Epithelial cell of prostate (primary cell): ENCODE measurements around the gene PCDH9.

Experiments used
- DNase-seq: peaks from one replicate; pipeline ENCODE4 v3.0.0-alpha.2; 2011; ENCODE audit warnings: low read depth, low spot score
- H3K27ac ChIP-seq: fragments of 450-650 bp; 2 replicates; pipeline ENCODE4 v1.5.1; 2017; ENCODE audit warnings: mild to moderate bottlenecking

The PCDH9 gene

GRCh38 chr13:67167420-67167819 is 62.7 kb downstream of the PCDH9 start:
- DNase-seq = no peak
- H3K27ac ChIP-seq = no peak overlapping the region

GRCh38 chr13:67161176-67161575 is 69.0 kb downstream of the PCDH9 start:
- no peak for DNase-seq
- no peak overlapping the region for H3K27ac ChIP-seq

GRCh38 chr13:67158903-67159302 is 71.2 kb downstream of the PCDH9 start:
- H3K27ac ChIP-seq = no peak overlapping the region
- no peak for DNase-seq

- no peak for DNase-seq
- H3K27ac ChIP-seq = no peak overlapping the region
Observed at GRCh38 chr13:67156723-67157060, 73.4 kb downstream of the PCDH9 start.

GRCh38 chr13:67155898-67156722 is 74.0 kb downstream of the PCDH9 start:
- no peak for DNase-seq
- no peak overlapping the region for H3K27ac ChIP-seq

GRCh38 chr13:67152085-67152484 is 78.1 kb downstream of the PCDH9 start:
- DNase-seq = no peak
- H3K27ac ChIP-seq = no peak overlapping the region

- no peak for DNase-seq
- no peak overlapping the region for H3K27ac ChIP-seq
Observed at GRCh38 chr13:67151652-67152051, 78.5 kb downstream of the PCDH9 start.

- H3K27ac ChIP-seq = no peak overlapping the region
- DNase-seq = peak; percentile 22
Observed at GRCh38 chr13:67150608-67151007, 79.5 kb downstream of the PCDH9 start.

- H3K27ac ChIP-seq = no peak overlapping the region
Observed at GRCh38 chr13:67148161-67148571, 82.0 kb downstream of the PCDH9 start.

GRCh38 chr13:67147342-67148133 is 82.6 kb downstream of the PCDH9 start:
- no peak overlapping the region for H3K27ac ChIP-seq
- DNase-seq = no peak

More at GRCh38 chr13:67148161-67148571, 82.0 kb downstream of the PCDH9 start:
- no peak for DNase-seq

- H3K27ac ChIP-seq = no peak overlapping the region
- DNase-seq = no peak
Observed at GRCh38 chr13:67146523-67147130, 83.5 kb downstream of the PCDH9 start.

- no peak overlapping the region for H3K27ac ChIP-seq
- DNase-seq = no peak
Observed at GRCh38 chr13:67145950-67146349, 84.2 kb downstream of the PCDH9 start.

GRCh38 chr13:67143544-67144115 is 86.5 kb downstream of the PCDH9 start:
- no peak for DNase-seq

GRCh38 chr13:67140006-67140405 is 90.1 kb downstream of the PCDH9 start:
- no peak for DNase-seq
- no peak overlapping the region for H3K27ac ChIP-seq

More at GRCh38 chr13:67143544-67144115, 86.5 kb downstream of the PCDH9 start:
- no peak overlapping the region for H3K27ac ChIP-seq

GRCh38 chr13:67139551-67139950 is 90.6 kb downstream of the PCDH9 start:
- no peak for DNase-seq
- no peak overlapping the region for H3K27ac ChIP-seq

GRCh38 chr13:67138970-67139369 is 91.2 kb downstream of the PCDH9 start:
- no peak for DNase-seq
- H3K27ac ChIP-seq = no peak overlapping the region

GRCh38 chr13:67137044-67137735 is 92.9 kb downstream of the PCDH9 start:
- no peak overlapping the region for H3K27ac ChIP-seq
- no peak for DNase-seq

- DNase-seq = no peak
- no peak overlapping the region for H3K27ac ChIP-seq
Observed at GRCh38 chr13:67136157-67136556, 94.0 kb downstream of the PCDH9 start.

GRCh38 chr13:67135356-67135755 is 94.8 kb downstream of the PCDH9 start:
- DNase-seq = no peak
- no peak overlapping the region for H3K27ac ChIP-seq
